GM10847 (cell line): ENCODE measurements around the gene SAMD4B.

Experiments used
- POLR2A ChIP-seq: IDR thresholded peaks from 2 replicates; pipeline ENCODE4 v1.6.1; 2011; ENCODE audit not compliant: insufficient read length; ENCODE audit errors: extremely low read depth

SAMD4B gene

GRCh38 chr19:39412867-39413271 lies 70.6 kb downstream of the SAMD4B start:
- no peak for TF ChIP-seq POLR2A

GRCh38 chr19:39413272-39413910 lies 71.2 kb downstream of the SAMD4B start:
- TF ChIP-seq POLR2A = no peak

GRCh38 chr19:39413911-39414608 lies 71.8 kb downstream of the SAMD4B start:
- TF ChIP-seq POLR2A = no peak

- TF ChIP-seq POLR2A = no peak
Observed at GRCh38 chr19:39415111-39416046, 73.2 kb downstream of the SAMD4B start.

DNA sequence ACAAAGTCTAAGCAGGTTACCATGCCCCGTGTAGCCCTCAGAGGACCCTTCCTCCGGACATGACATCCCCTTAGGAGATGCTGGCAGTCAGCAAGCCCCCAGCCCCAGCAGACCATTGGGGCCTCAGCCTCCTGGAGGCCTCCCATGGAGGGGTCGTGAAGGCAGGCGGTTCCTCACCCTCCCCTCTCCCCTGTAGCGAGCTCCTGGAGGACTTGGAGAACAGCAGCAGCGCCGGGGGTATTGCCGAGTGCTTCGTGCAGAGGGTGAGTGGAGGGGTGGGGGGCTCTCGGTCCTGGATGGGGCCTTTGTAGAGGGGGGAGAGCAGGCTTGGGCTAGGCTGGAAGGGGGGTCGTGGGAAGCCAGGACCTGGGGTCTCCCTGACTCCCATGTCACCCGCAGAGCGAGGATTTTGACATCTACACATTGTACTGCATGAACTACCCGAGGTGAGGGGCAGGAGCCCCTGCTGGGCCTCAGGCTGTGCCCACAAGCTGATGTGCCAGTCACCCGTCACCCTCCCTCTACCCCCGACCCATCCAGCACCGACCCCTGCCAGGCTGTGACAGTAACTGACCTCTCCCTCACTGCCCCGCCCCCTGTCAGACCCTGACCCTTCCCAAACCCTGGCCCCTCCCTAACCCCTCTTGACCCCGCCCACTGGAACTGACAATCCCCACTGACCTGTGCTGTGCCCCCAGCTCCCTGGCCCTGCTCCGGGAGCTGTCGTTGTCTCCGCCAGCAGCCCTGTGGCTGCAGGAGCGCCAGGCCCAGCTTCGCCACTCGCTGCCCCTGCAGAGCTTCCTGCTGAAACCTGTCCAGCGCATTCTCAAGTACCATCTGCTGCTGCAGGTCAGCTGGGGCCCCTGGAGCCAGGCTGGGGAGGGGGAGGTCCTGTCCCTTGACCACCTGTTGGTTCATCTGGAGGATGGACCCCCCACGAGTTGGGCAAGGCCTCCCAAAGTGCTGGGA lies 74.2 kb downstream of the SAMD4B start:
- TF ChIP-seq POLR2A = no peak

- no peak for TF ChIP-seq POLR2A
Observed at GRCh38 chr19:39417463-39418181, 75.4 kb downstream of the SAMD4B start.

DNA sequence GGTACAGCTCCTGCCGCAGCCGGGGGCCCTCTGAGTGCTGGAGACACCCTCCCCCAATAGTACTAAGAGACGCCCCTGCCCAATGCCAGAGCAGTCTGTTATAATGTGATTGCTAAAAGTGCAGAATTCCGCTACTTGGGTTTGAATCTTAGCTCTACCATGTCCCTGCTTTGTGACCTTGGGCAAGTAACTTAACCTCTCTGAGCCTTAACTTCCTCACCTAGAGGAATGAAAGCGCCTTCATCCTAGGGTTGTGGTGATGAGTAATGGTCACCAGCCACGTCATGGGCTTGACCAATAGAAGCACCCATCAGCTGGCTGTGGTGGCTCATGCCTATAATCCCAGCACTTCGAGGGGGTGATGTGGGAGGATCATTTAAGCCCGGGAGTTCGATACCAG lies 76.8 kb downstream of the SAMD4B start:
- TF ChIP-seq POLR2A = no peak

- no peak for TF ChIP-seq POLR2A
Observed at GRCh38 chr19:39420769-39421168, 78.5 kb downstream of the SAMD4B start.

GRCh38 chr19:39422020-39422419 lies 79.8 kb downstream of the SAMD4B start:
- TF ChIP-seq POLR2A = no peak

GRCh38 chr19:39423258-39424086 lies 81.3 kb downstream of the SAMD4B start:
- TF ChIP-seq POLR2A = no peak

DNA sequence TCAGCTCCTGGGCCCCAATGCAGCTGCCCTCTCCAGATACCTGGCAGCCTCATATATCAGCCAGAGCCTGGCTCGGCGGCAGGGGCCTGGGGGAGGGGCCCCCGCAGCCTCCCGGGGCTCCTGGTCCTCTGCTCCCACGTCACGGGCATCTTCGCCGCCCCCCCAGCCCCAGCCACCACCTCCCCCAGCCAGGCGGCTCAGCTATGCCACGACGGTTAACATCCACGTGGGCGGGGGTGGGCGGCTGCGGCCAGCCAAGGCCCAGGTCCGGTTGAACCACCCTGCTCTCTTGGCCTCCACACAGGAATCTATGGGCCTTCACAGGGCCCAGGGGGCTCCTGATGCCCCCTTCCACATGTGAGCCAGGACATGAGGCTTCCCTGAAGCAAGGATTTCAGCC lies 82.7 kb downstream of the SAMD4B start:
- TF ChIP-seq POLR2A = no peak

DNA sequence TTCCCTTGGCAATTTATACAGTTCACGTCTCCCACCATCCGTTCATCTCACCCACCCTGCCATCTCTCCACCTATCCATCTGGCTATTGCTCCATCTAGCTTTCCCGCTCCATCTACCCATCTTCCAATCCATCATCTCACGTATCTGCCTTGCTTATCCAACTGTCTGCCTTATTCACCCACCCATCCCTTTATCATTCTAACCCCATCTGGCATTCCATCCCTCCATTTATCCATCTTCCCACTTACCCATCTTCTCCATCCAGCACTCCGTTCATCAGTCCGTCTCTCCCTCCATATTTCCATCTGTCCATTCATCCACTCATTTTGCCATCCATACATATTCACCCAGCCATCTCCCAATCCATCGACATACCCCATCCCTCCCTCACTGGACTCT lies 83.5 kb downstream of the SAMD4B start:
- TF ChIP-seq POLR2A = no peak

GRCh38 chr19:39426170-39426569 lies 83.9 kb downstream of the SAMD4B start:
- TF ChIP-seq POLR2A = no peak
